ENCODE measurements around the gene POLG2. TPM values are rescaled to one million over a fixed set of nuclear protein-coding genes. Genes with fewer than 3 reads are reported as not detected.

Gene POLG2
- total RNA-seq, 1 donor from 2014 or later = 10.8 TPM

DNA sequence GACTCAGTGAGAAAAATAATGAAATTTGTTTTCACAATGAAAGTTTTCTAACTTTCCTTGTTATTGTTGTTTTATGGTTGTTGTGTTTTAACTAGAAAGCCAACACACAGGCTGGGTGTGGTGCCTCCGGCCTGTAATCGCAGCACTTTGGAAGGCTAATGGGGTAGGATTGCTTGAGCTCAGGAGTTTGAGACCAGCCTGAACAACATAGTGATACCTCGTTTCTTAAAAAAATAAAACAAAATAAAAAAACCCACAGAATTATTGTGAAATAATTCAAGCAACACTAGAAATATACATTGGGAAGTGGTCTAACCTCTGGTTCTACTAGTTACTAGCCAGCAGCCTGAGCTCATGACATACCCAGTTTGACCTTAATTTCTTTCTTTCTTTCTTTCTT is 47.3 kb downstream of the POLG2 start:
- H3K27me3 ChIP-seq (ENCODE audit: control insufficient read depth, insufficient read depth, low read length) = no peaks in the 10 kb centered on the region
- TF ChIP-seq, protein P1, sequence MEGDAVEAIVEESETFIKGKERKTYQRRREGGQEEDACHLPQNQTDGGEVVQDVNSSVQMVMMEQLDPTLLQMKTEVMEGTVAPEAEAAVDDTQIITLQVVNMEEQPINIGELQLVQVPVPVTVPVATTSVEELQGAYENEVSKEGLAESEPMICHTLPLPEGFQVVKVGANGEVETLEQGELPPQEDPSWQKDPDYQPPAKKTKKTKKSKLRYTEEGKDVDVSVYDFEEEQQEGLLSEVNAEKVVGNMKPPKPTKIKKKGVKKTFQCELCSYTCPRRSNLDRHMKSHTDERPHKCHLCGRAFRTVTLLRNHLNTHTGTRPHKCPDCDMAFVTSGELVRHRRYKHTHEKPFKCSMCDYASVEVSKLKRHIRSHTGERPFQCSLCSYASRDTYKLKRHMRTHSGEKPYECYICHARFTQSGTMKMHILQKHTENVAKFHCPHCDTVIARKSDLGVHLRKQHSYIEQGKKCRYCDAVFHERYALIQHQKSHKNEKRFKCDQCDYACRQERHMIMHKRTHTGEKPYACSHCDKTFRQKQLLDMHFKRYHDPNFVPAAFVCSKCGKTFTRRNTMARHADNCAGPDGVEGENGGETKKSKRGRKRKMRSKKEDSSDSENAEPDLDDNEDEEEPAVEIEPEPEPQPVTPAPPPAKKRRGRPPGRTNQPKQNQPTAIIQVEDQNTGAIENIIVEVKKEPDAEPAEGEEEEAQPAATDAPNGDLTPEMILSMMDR (IDR thresholded peaks at IDR 0.05; ENCODE audit: insufficient read depth, low read length, severe bottlenecking) = no peak
- no peak for FAIRE-seq
- no peak for DNase-seq (ENCODE audit: low read depth)
- no peak overlapping the region for H3K4me3 ChIP-seq (ENCODE audit: low read depth, low read length)
- no peaks in the 10 kb centered on the region for H3K36me3 ChIP-seq (ENCODE audit: control insufficient read depth, insufficient read depth, low read length)

DNA sequence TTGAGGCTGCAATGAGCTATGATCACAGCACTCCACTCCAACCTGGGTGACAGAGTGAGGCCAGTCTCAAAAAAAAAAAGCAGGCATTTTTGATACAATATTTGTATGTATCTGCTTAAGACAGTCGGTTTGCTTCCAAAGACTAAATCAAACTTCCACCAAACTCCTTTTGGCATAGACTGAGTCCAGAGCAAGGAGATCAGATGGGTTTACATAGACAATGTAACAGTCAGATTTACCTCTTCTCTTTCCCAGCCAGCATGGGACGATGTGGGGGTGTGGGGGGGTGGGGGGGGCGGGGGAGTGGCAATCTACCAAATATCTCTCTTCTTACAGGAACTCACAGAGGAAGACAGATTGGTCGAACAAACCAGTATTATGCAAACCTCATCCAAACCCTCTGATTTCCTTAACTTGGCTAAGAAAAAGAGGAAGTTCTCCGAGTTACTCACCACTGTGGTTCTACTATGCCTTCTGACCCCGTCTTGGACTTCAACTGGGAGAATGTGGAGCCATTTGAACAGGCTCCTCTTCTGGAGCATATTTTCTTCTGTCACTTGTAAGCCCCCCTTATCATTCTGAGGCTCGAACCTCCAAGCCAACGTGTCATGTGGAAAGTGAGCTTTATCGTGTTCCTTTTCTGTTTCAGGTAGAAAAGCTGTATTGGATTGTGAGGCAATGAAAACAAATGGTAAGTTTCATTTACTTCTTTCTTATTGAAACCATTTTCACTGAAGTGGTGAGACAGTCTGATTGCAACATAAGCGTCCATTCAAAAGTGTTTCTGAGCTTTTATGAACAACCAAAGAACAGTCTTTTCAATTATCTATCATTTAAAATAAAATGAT is 48.0 kb downstream of the POLG2 start, which contains the start of gene MILR1:
Gene MILR1, plus strand, starts transcription at position 451 of the 848 bp plus-strand sequence. Its CDS starts 54 bp downstream, at position 505.
- peak; percentile 27 for DNase-seq (ENCODE audit: low read depth)
- no peak for FAIRE-seq
- TF ChIP-seq, protein P1 (IDR thresholded peaks at IDR 0.05; ENCODE audit: insufficient read depth, low read length, severe bottlenecking) = no peak
- H3K27me3 ChIP-seq (ENCODE audit: control insufficient read depth, insufficient read depth, low read length) = no peaks in the 10 kb centered on the region
- no peak within 1 kb of the TSS for H3K4me3 ChIP-seq (ENCODE audit: low read depth, low read length)
- H3K36me3 ChIP-seq (ENCODE audit: control insufficient read depth, insufficient read depth, low read length) = no peaks in the 10 kb centered on the region

DNA sequence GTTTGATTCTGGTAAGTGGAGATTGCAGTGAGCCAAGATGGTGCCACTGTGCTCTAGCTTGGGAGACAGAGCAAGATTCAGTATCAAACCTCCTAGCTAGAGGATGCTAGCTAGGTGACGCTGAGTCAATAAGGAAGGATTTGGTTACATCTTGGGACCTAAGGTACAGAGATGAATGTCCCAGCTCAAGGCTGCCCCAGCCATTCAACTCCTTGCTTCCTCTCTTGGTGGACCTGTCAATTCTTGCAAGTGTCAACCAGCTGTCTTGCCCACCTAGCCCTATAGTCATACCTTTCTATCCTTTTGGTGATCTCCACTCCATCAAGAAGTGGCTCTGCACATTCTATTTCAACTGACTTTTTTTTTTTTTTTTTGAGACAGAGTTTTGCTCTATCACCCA is 49.3 kb downstream of the POLG2 start:
- FAIRE-seq (no peak), DNase-seq (ENCODE audit: low read depth) (no peak)
- Histone ChIP-seq H3K27me3 (ENCODE audit: control insufficient read depth, insufficient read depth, low read length) (no peaks in the 10 kb centered on the region), H3K36me3 (ENCODE audit: control insufficient read depth, insufficient read depth, low read length) (no peaks in the 10 kb centered on the region), H3K4me3 (ENCODE audit: low read depth, low read length) (no peak overlapping the region)
- TF ChIP-seq, protein P1 (IDR thresholded peaks at IDR 0.05; ENCODE audit: insufficient read depth, low read length, severe bottlenecking) = no peak

- no peaks in the 10 kb centered on the region for H3K27me3 ChIP-seq (ENCODE audit: control insufficient read depth, insufficient read depth, low read length)
- no peaks in the 10 kb centered on the region for H3K36me3 ChIP-seq (ENCODE audit: control insufficient read depth, insufficient read depth, low read length)
- DNase-seq (ENCODE audit: low read depth) (peak; percentile 69), FAIRE-seq (no peak)
- H3K4me3 ChIP-seq (ENCODE audit: low read depth, low read length) = no peak overlapping the region
- TF ChIP-seq, protein P1 (IDR thresholded peaks at IDR 0.05; ENCODE audit: insufficient read depth, low read length, severe bottlenecking) = peak; percentile 11
Observed at GRCh38 chr17:64443086-64443760, 53.6 kb downstream of the POLG2 start.

GRCh38 chr17:64442541-64442971 is 54.3 kb downstream of the POLG2 start:
- Histone ChIP-seq H3K4me3 (ENCODE audit: low read depth, low read length) (no peak overlapping the region), H3K27me3 (ENCODE audit: control insufficient read depth, insufficient read depth, low read length) (no peaks in the 10 kb centered on the region), H3K36me3 (ENCODE audit: control insufficient read depth, insufficient read depth, low read length) (no peaks in the 10 kb centered on the region)
- DNase-seq (ENCODE audit: low read depth) (no peak), FAIRE-seq (no peak)
- TF ChIP-seq, protein P1 (IDR thresholded peaks at IDR 0.05; ENCODE audit: insufficient read depth, low read length, severe bottlenecking) = no peak
